ENCODE measurements around the gene CAMK2D.
"Not testable (repeated sequence)": the region's sequence is repeated elsewhere in the genome, so short reads cannot be mapped to it uniquely, and the experiment has no call there.

GRCh38 chr4:113702596-113702995 is 58.9 kb downstream of the CAMK2D start:
- TF ChIP-seq CTCF (IDR thresholded peaks at IDR 0.05; ENCODE audit: borderline replicate concordance, extremely low read depth, low read length, poor library complexity, severe bottlenecking); EZH2 (IDR thresholded peaks at IDR 0.05; ENCODE audit: borderline replicate concordance, low read depth, low read length, severe bottlenecking): not testable (repeated sequence)

All from DND-41 (cell line).